ENCODE results near the gene NUDT5.
"Not testable (repeated sequence)": the region's sequence is repeated elsewhere in the genome, so short reads cannot be mapped to it uniquely, and the experiment has no call there.

Gene NUDT5

GRCh38 chr10:12195603-12196506 lies at the start of gene NUDT5, which contains the start of gene CDC123:
NUDT5 (minus strand) TSS chr10:12195891; CDS start chr10:12186291, 9,600 bp downstream.
CDC123 (plus strand) TSS chr10:12196188; CDS start chr10:12196246, 58 bp downstream.
- DNase-seq (ENCODE audit: low spot score) (peak; percentile 73), FAIRE-seq (no peak)

- no peak for DNase-seq (ENCODE audit: low spot score)
- FAIRE-seq: no peak
Observed at GRCh38 chr10:12243864-12244620, 48.4 kb upstream of the NUDT5 start.

- DNase-seq (ENCODE audit: low spot score): no peak
- FAIRE-seq: no peak
Observed at GRCh38 chr10:12241810-12242529, 46.3 kb upstream of the NUDT5 start.

- no peak for DNase-seq (ENCODE audit: low spot score)
- no peak for FAIRE-seq
Observed at GRCh38 chr10:12238821-12239220, 43.1 kb upstream of the NUDT5 start.

GRCh38 chr10:12237265-12238220 lies 41.9 kb upstream of the NUDT5 start:
- FAIRE-seq: peak; percentile 84

GRCh38 chr10:12235796-12236195 lies 40.1 kb upstream of the NUDT5 start:
- FAIRE-seq (no peak), DNase-seq (ENCODE audit: low spot score) (no peak)

More at GRCh38 chr10:12237265-12238220, 41.9 kb upstream of the NUDT5 start:
- DNase-seq (ENCODE audit: low spot score): peak; percentile 34

GRCh38 chr10:12235116-12235694 lies 39.5 kb upstream of the NUDT5 start:
- no peak for FAIRE-seq
- DNase-seq (ENCODE audit: low spot score): no peak

- not testable (repeated sequence) for FAIRE-seq; DNase-seq (ENCODE audit: low spot score)
Observed at GRCh38 chr10:12234687-12235086, 39.0 kb upstream of the NUDT5 start.

GRCh38 chr10:12228851-12229250 lies 33.2 kb upstream of the NUDT5 start:
- DNase-seq (ENCODE audit: low spot score) (no peak), FAIRE-seq (no peak)

- not testable (repeated sequence) for FAIRE-seq; DNase-seq (ENCODE audit: low spot score)
Observed at GRCh38 chr10:12226438-12226837, 30.7 kb upstream of the NUDT5 start.

- no peak for DNase-seq (ENCODE audit: low spot score)
- no peak for FAIRE-seq
Observed at GRCh38 chr10:12225444-12225843, 29.8 kb upstream of the NUDT5 start.

- FAIRE-seq (peak; percentile 57), DNase-seq (ENCODE audit: low spot score) (peak; percentile 37)
Observed at GRCh38 chr10:12221323-12222298, 25.9 kb upstream of the NUDT5 start.

GRCh38 chr10:12218991-12219390 lies 23.3 kb upstream of the NUDT5 start:
- FAIRE-seq (no peak), DNase-seq (ENCODE audit: low spot score) (no peak)

GRCh38 chr10:12214763-12215218 lies 19.1 kb upstream of the NUDT5 start:
- DNase-seq (ENCODE audit: low spot score) (no peak), FAIRE-seq (peak; percentile 59)

- FAIRE-seq (no peak), DNase-seq (ENCODE audit: low spot score) (no peak)
Observed at GRCh38 chr10:12214093-12214492, 18.4 kb upstream of the NUDT5 start.

GRCh38 chr10:12213621-12214020 lies 17.9 kb upstream of the NUDT5 start:
- no peak for FAIRE-seq
- no peak for DNase-seq (ENCODE audit: low spot score)

- FAIRE-seq (no peak), DNase-seq (ENCODE audit: low spot score) (no peak)
Observed at GRCh38 chr10:12212454-12212853, 16.8 kb upstream of the NUDT5 start.

GRCh38 chr10:12208460-12208859 lies 12.8 kb upstream of the NUDT5 start:
- no peak for FAIRE-seq
- no peak for DNase-seq (ENCODE audit: low spot score)

GRCh38 chr10:12207114-12207513 lies 11.4 kb upstream of the NUDT5 start:
- FAIRE-seq (no peak), DNase-seq (ENCODE audit: low spot score) (no peak)

Data from RCC 7860 (cell line).